GM12878 (cell line): ENCODE data around the gene PROSER2. TPM values are rescaled to one million over a fixed set of nuclear protein-coding genes. Genes with fewer than 3 reads are reported as not detected.

Experiments
- ATAC-seq: fragments of 200-7000 bp; cut with Tn5 transposase; 3 replicates; pipeline ENCODE4 v1.9.1; 2020; ENCODE audit warnings: mild to moderate bottlenecking, moderate library complexity
- BruUV-seq: library from RNA; stranded (reverse); fragments of 400-500 nt; replicated peaks from 2 replicates; lab custom pipeline; 2021; lab: Mats Ljungman, UMichigan
- CTCF ChIA-PET: fragments of 300-600 bp; sonication (Branson Sonifier 250); formaldehyde crosslinking; extraction: SDS; loops from one replicate; lab custom pipeline; 2021; ENCODE audit warnings: inconsistent platforms; lab: Yijun Ruan, JAX
- POLR2A ChIA-PET: fragments of 350-600 bp; formaldehyde crosslinking; extraction: SDS; loops from one replicate; lab custom pipeline; 2021; ENCODE audit warnings: inconsistent platforms; lab: Charles Lee
- RAD21 ChIA-PET: fragments of 300-600 bp; sonication (Branson Sonifier 250); formaldehyde crosslinking; loops from one replicate; lab custom pipeline; 2023; ENCODE audit warnings: antibody characterized with exemption; ENCODE audit not compliant: unreplicated experiment; lab: Charles Lee
- SMC1A ChIA-PET: fragments of 300-600 bp; sonication (Branson Sonifier 250); formaldehyde crosslinking; loops from one replicate; lab custom pipeline; 2023; ENCODE audit not compliant: unreplicated experiment, uncharacterized antibody; lab: Charles Lee
- DNase-seq: peaks from one replicate; pipeline ENCODE4 v3.0.0-alpha.2; 2011; ENCODE audit warnings: low read depth, low spot score
- FAIRE-seq: peaks from 3 replicates; lab custom pipeline; 2011; peaks lifted over from hg19 to GRCh38; lab: Jason Lieb, UNC
- H2AFZ ChIP-seq: 2 replicates; pipeline ENCODE4 v1.6.0; 2011; ENCODE audit warnings: low read depth, low read length, control low read depth; ENCODE audit not compliant: control insufficient read depth
- H3K27ac ChIP-seq: 2 replicates; pipeline ENCODE4 v1.5.1; 2011; ENCODE audit warnings: control low read depth; ENCODE audit not compliant: control insufficient read depth, insufficient read depth
- H3K27me3 ChIP-seq, 2 experiments: replicated peaks in 1 of 2; 2 replicates each; pipeline versions ENCODE4 v1.6.0 to v1.6.1; 2011; ENCODE audit warnings: low read length in 1 of 2; ENCODE audit not compliant: control insufficient read depth in 2 of 2, insufficient read depth in 2 of 2
- H3K36me3 ChIP-seq, 2 experiments: 2 replicates each; pipeline ENCODE4 v1.5.1; 2011; ENCODE audit warnings: low read length in 1 of 2; ENCODE audit not compliant: control insufficient read depth in 2 of 2, insufficient read depth in 2 of 2
- H3K4me1 ChIP-seq: 2 replicates; pipeline ENCODE4 v1.6.1; 2011; ENCODE audit warnings: mild to moderate bottlenecking, low read length, moderate library complexity, mixed read lengths; ENCODE audit not compliant: control insufficient read depth, insufficient read depth
- H3K4me2 ChIP-seq: 2 replicates; pipeline ENCODE4 v1.6.0; 2011; ENCODE audit warnings: control low read depth; ENCODE audit not compliant: control insufficient read depth, insufficient read depth
- H3K4me3 ChIP-seq: fragments of 200-600 bp; sonication (generic); 2 replicates; pipeline ENCODE4 v1.5.1; 2016
- H3K79me2 ChIP-seq: 2 replicates; pipeline ENCODE4 v1.6.0; 2011; ENCODE audit warnings: low read length; ENCODE audit not compliant: control insufficient read depth, insufficient read depth
- H3K9ac ChIP-seq: 2 replicates; pipeline ENCODE4 v1.8.0; 2011; ENCODE audit warnings: low read length, control low read depth, mixed read lengths; ENCODE audit not compliant: control insufficient read depth, insufficient read depth
- H3K9me3 ChIP-seq: replicated peaks from 3 replicates; pipeline ENCODE4 v1.5.1; 2011; ENCODE audit warnings: mild to moderate bottlenecking, low read length; ENCODE audit not compliant: control insufficient read depth, insufficient read depth
- H4K20me1 ChIP-seq: 2 replicates; pipeline ENCODE4 v1.6.0; 2011; ENCODE audit not compliant: control insufficient read depth, insufficient read depth
- ASH2L ChIP-seq: fragments of 300-600, 200-600 bp; sonication (generic); IDR thresholded peaks from 2 replicates; pipeline ENCODE4 v1.6.1; 2017; ENCODE audit warnings: low read depth, mild to moderate bottlenecking, borderline replicate concordance
- ATF3 ChIP-seq: IDR thresholded peaks from 2 replicates; pipeline ENCODE4 v1.6.1; 2011; ENCODE audit warnings: low read depth, mild to moderate bottlenecking, low read length, moderate library complexity, borderline replicate concordance; ENCODE audit errors: extremely low read depth
- IRF3 ChIP-seq: fragments of 450-650 bp; IDR thresholded peaks from 2 replicates; pipeline ENCODE4 v1.6.1; 2014; ENCODE audit warnings: mild to moderate bottlenecking
- RUNX3 ChIP-seq: IDR thresholded peaks from 2 replicates; pipeline ENCODE4 v1.6.1; 2012; ENCODE audit warnings: low read length, inconsistent platforms
- SIX5 ChIP-seq: IDR thresholded peaks from 2 replicates; pipeline ENCODE4 v1.6.1; 2011; ENCODE audit warnings: mild to moderate bottlenecking, low read depth, low read length, moderate library complexity; ENCODE audit not compliant: severe bottlenecking
- ZBTB4 ChIP-seq: fragments of 450-650 bp; formaldehyde crosslinking; IDR thresholded peaks from 2 replicates; pipeline ENCODE4 v1.4.0; 2022; ENCODE audit warnings: mild to moderate bottlenecking, moderate library complexity
- ZSCAN29 ChIP-seq: fragments of 450-650 bp; IDR thresholded peaks from 2 replicates; pipeline ENCODE4 v1.6.1; 2017; ENCODE audit warnings: mild to moderate bottlenecking, moderate library complexity
- WGBS: methylation state at CpG from one replicate; pipeline ENCODE4 v1.1.6; 2016; ENCODE audit warnings: low lambda C conversion rate; ENCODE audit not compliant: insufficient replicate concordance, insufficient coverage; ENCODE audit errors: missing lambda C conversion rate; 5-methylcytosine and 5-hydroxymethylcytosine counted together
- in situ Hi-C: fragments of 300-500 bp; cut with MboI; formaldehyde crosslinking; loops from 9 replicates; pipeline ENCODE4 v1.14.3; 2018; ENCODE audit warnings: mixed read lengths
- intact Hi-C: fragments of 100-400 bp; cut with micrococcal nuclease; formaldehyde crosslinking; loops from one replicate; pipeline ENCODE4 v1.14.2; 2022; ENCODE audit not compliant: unreplicated experiment
- polyA plus RNA-seq, 11 experiments: library from polyadenylated mRNA; depleted of rRNA in 4 of 11; unstranded in 6 of 11; stranded (reverse) in 5 of 11; fragments of >200 nt; fragmentation: Nextera tagmentation in 4 of 11; fragmentation: Illumina TruSeq in 1 of 11; extraction: Ambion mirVana in 4 of 11; extraction: Trizol in 1 of 11; gene quantifications; 1 replicate in 1 of 11; 2 replicates in 10 of 11; pipeline versions ENCODE4 v1.2.1 to v1.2.3, GENCODE V29; 2011 to 2016; ENCODE audit warnings: inconsistent platforms in 2 of 11, missing spikeins in 2 of 11, low read depth in 1 of 11
- total RNA-seq, 4 experiments: library from RNA; depleted of rRNA in 3 of 4; stranded (reverse); fragments of >200 nt in 3 of 4; fragmentation: Illumina TruSeq in 1 of 4; extraction: Trizol in 1 of 4; gene quantifications; 2 replicates each; pipeline versions ENCODE4 v1.2.1 to v1.2.3, GENCODE V29; 2013 to 2021

Gene PROSER2
- total and polyA plus RNA-seq, 10 of the 15 experiments (the other 5 are each of a cell fraction or from before 2014, with no cell fraction given) = 0.04 to 0.25 (median 0.07) TPM; not detected in 6

GRCh38 chr10:11906714-11907113, 83.6 kb downstream of the PROSER2 start (continued):
- TF ChIP-seq IRF3 = no peak
- TF ChIP-seq, all 136 proteins: peak for 2

- no TSS peak for BruUV-seq
- ChIA-PET SMC1A (no interaction called here), POLR2A (no interaction called here)
- intact Hi-C loops (no loop called here), in situ Hi-C loops (no loop called here)
- H3K27ac ChIP-seq = no peak overlapping the region
- no peak overlapping the region for H3K9ac ChIP-seq
- no peaks in the 10 kb centered on the region for H3K79me2 ChIP-seq
- no peak overlapping the region for H3K4me2 ChIP-seq
- H3K36me3 ChIP-seq = no peaks in the 10 kb centered on the region
- H3K27me3 ChIP-seq = no peaks in the 10 kb centered on the region
- no peak for FAIRE-seq
- peaks cover 3% of the 10 kb centered on the region; the same call in 1 of the 2 replicates for H3K4me1 ChIP-seq
- no peaks in the 10 kb centered on the region for H4K20me1 ChIP-seq
- no peak for TF ChIP-seq ATF3
- no peak for TF ChIP-seq ZBTB4 (CRISPR knock-in tag)
- no peak for TF ChIP-seq SIX5
- TF ChIP-seq ASH2L = no peak
- no peak for TF ChIP-seq RUNX3
- TF ChIP-seq ZSCAN29 = no peak
- TF ChIP-seq, all 136 proteins: peak for 0
- RAD21 ChIA-PET = no interaction called here
- CTCF ChIA-PET = no interaction called here
- 73% methylated on average over 12 of the region's 18 CpGs for WGBS
- H3K9me3 ChIP-seq = no peaks in the 10 kb centered on the region
- H3K4me3 ChIP-seq = no peak overlapping the region
- no peak overlapping the region for H2AFZ ChIP-seq
- DNase-seq = no peak
- ATAC-seq = no peak
Observed at GRCh38 chr10:11907914-11908313, 84.8 kb downstream of the PROSER2 start.
